Measurements from ENCODE around the gene RBM19.

DNA sequence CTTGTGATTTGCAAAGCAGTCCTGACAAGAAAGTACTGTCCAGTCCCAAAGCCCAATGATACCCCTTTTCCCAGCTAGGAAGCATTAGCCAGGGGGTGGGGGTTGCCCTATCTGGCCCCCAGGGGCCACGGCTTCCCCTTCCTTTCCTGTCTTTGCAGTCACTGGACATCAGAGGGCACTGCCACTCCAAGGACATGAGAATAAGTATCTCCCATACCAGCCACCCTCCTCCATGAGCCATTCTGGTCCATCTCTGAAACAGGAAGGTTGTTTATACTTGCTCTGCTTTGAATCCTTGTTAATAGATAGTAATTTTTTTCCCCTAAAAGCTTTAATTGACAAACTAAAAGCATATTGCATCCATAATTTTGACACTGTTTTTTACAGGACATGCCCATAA, 29.7 kb downstream of the RBM19 start:
- no peak for TF ChIP-seq YY1 (IDR thresholded peaks at IDR 0.05; ENCODE audit: insufficient read depth, insufficient read length)
- TF ChIP-seq SUZ12 (IDR thresholded peaks at IDR 0.05; ENCODE audit: extremely low read depth, insufficient read depth, insufficient read length) = no peak
- no peak for TF ChIP-seq ZNF274 (IDR thresholded peaks at IDR 0.05; ENCODE audit: low read depth, low read length)

All from NT2/D1 (cell line).